HL-60 (cell line): ENCODE data around the gene CEP63.

ENCODE experiments used
- GABPA ChIP-seq: IDR thresholded peaks from 2 replicates; pipeline ENCODE4 v1.6.1; 2012; ENCODE audit warnings: low read depth
- POLR2AphosphoS5 ChIP-seq: IDR thresholded peaks from 2 replicates; pipeline ENCODE4 v1.6.1; 2012; ENCODE audit warnings: low read depth
- TF ChIP-seq, protein P1 (sequence below): IDR thresholded peaks from one replicate; pipeline ENCODE4 v1.5.1; 2011; ENCODE audit warnings: low read length, control low read depth, inconsistent platforms; ENCODE audit not compliant: insufficient read depth

- TF ChIP-seq, protein P1, sequence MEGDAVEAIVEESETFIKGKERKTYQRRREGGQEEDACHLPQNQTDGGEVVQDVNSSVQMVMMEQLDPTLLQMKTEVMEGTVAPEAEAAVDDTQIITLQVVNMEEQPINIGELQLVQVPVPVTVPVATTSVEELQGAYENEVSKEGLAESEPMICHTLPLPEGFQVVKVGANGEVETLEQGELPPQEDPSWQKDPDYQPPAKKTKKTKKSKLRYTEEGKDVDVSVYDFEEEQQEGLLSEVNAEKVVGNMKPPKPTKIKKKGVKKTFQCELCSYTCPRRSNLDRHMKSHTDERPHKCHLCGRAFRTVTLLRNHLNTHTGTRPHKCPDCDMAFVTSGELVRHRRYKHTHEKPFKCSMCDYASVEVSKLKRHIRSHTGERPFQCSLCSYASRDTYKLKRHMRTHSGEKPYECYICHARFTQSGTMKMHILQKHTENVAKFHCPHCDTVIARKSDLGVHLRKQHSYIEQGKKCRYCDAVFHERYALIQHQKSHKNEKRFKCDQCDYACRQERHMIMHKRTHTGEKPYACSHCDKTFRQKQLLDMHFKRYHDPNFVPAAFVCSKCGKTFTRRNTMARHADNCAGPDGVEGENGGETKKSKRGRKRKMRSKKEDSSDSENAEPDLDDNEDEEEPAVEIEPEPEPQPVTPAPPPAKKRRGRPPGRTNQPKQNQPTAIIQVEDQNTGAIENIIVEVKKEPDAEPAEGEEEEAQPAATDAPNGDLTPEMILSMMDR: no peak
- no peak for TF ChIP-seq POLR2AphosphoS5
- no peak for TF ChIP-seq GABPA
These were observed 8.6 kb downstream of the CEP63 start for GRCh38 chr3:134494495-134494894.
